Thoracic aorta (tissue), 2 donors: ENCODE data around the gene THRB. TPM values are rescaled to one million over a fixed set of nuclear protein-coding genes. Genes with fewer than 3 reads are reported as not detected.

Source experiments
- ATAC-seq: fragments of 150-250 bp; one replicate; pipeline ENCODE4 v1.8.0; 2017; ENCODE audit warnings: low read depth; ENCODE audit not compliant: insufficient number of reproducible peaks, low FRiP score
- DNase-seq: peaks from one replicate; pipeline ENCODE4 v3.0.0-alpha.2; 2020; ENCODE audit warnings: low spot score
- H3K27ac ChIP-seq, 2 donors: fragments of 200-600 bp; sonication (generic); 1 replicate in 1 of 2; 2 replicates in 1 of 2; pipeline ENCODE4 v1.5.1; 2016; ENCODE audit warnings: mild to moderate bottlenecking in 2 of 2, moderate library complexity in 2 of 2
- H3K27me3 ChIP-seq: fragments of 200-600 bp; sonication (generic); replicated peaks from 2 replicates; pipeline ENCODE4 v1.6.0; 2016; ENCODE audit warnings: mild to moderate bottlenecking; ENCODE audit not compliant: insufficient read depth
- H3K36me3 ChIP-seq: fragments of 200-600 bp; sonication (generic); one replicate; pipeline ENCODE4 v1.5.1; 2016
- H3K4me1 ChIP-seq, 2 donors: fragments of 200-600 bp; sonication (generic); 1 replicate in 1 of 2; 2 replicates in 1 of 2; pipeline versions ENCODE4 v1.5.1 to v1.6.0; 2016; ENCODE audit warnings: low read depth in 2 of 2, mild to moderate bottlenecking in 1 of 2; ENCODE audit not compliant: control insufficient read depth in 1 of 2
- H3K4me3 ChIP-seq: fragments of 200-600 bp; sonication (generic); 2 replicates; pipeline ENCODE4 v1.5.1; 2016; ENCODE audit warnings: mild to moderate bottlenecking
- H3K9me3 ChIP-seq: fragments of 200-600 bp; sonication (generic); 2 replicates; pipeline ENCODE4 v1.5.1; 2016
- total RNA-seq, 2 donors: library from RNA; depleted of rRNA; stranded (reverse); fragments of >200 nt; gene quantifications; one replicate each; pipeline versions ENCODE4 v1.1.0 to v1.2.3, GENCODE V29; 2016
- TF ChIP-seq, protein P1 (sequence below): fragments of 200-600 bp; sonication (generic); IDR thresholded peaks from one replicate; pipeline ENCODE4 v1.5.1; 2019; ENCODE audit warnings: antibody characterized with exemption

The THRB gene
- total RNA-seq, 2 donors from 2014 or later: 40.3 to 65.6 TPM

DNA sequence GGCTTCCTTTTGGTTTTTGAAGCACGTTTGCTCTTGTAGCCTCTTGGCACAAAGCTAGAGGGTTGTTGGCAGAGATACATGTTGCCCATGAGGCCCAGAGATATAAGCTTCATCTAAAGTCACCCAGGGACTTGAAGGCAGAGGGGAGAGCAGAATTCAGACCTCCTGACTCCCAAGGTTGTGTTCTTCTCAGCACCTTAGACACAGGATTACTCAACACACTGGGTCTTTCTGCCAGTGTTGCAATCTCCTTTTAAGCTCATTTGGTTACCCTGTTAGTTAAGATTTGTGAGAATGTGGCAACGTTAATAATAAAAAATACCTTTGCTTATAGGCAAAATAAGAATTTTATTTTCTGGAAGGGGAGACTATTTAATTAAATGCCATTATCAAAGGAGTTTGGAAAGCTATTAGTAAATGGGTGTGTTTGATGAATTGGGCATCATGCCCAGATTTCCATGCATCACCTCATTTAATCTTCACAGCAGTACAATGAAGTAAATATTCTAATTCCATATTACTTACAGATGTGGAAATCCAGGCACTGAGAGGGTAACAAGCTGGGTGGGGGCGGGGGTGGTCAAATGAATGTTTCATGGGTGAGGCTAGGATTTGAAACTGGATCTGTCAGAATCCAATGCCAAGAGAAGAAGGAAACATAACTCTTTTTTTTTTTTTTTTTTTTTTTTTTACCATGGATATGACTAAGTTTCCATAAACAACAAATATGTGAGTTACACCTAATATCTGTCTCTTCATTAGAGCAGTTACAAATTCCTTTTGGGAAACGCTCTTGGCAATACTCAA lies 366.2 kb downstream of the THRB start:
- Histone ChIP-seq H3K4me3 (no peak overlapping the region), H3K27ac (peak overlapping the region; percentile 57 to 65), H3K4me1 (peaks cover 16 to 45% of the 10 kb centered on the region in 2 donors), H3K27me3 (no peaks in the 10 kb centered on the region), H3K9me3 (no peaks in the 10 kb centered on the region), H3K36me3 (peaks cover 35% of the 10 kb centered on the region)
- TF ChIP-seq, protein P1, sequence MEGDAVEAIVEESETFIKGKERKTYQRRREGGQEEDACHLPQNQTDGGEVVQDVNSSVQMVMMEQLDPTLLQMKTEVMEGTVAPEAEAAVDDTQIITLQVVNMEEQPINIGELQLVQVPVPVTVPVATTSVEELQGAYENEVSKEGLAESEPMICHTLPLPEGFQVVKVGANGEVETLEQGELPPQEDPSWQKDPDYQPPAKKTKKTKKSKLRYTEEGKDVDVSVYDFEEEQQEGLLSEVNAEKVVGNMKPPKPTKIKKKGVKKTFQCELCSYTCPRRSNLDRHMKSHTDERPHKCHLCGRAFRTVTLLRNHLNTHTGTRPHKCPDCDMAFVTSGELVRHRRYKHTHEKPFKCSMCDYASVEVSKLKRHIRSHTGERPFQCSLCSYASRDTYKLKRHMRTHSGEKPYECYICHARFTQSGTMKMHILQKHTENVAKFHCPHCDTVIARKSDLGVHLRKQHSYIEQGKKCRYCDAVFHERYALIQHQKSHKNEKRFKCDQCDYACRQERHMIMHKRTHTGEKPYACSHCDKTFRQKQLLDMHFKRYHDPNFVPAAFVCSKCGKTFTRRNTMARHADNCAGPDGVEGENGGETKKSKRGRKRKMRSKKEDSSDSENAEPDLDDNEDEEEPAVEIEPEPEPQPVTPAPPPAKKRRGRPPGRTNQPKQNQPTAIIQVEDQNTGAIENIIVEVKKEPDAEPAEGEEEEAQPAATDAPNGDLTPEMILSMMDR: no peak
- ATAC-seq (no peak), DNase-seq (no peak)

DNA sequence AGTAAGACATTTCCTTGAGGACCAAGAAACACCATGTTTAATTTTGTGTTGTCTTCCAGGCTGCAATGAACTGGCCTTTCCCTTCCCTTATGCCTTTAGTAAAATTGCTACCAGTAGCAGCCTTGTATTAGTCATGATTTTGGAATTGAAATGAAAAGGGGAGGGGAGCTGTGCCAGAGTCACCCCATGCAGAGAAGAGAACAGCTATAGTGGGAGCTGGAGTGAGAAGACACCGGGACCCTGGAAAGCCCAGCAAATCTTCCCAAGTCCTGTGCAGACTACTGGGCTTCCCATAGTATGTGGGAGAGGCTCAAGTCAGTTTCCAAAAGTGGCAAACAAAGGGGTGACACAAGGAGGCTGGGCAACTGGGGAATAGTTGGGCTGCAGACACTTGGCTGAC lies 371.1 kb downstream of the THRB start:
- DNase-seq (no peak), ATAC-seq (no peak)
- peaks cover 14 to 49% of the 10 kb centered on the region in 2 donors for H3K4me1 ChIP-seq
- H3K4me3 ChIP-seq: no peak overlapping the region
- no peaks in the 10 kb centered on the region for H3K9me3 ChIP-seq
- H3K27me3 ChIP-seq: no peaks in the 10 kb centered on the region
- TF ChIP-seq, protein P1: no peak
- peaks cover 25% of the 10 kb centered on the region for H3K36me3 ChIP-seq
- H3K27ac ChIP-seq: peak overlapping the region; percentile 56 to 82

DNA sequence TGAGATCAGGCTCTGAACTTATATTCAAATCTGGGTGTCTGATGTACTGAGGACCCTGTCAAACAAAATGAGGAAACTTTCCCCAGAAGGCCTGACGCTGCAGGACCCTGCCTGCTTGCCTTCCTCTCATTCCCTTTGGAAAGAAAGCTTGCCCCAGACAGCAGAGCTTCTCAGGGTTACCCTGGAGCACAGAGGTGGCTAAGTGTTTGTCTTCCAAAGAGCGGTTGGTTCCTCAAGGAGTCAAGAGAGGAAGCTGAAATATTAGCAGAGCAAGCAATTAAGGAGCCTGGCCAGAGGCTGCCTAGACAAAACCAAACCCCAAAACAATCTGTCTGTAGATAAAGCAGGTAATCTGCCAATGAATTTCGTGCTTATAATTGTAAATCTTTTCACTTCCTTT lies 374.2 kb downstream of the THRB start:
- H3K4me3 ChIP-seq: no peak overlapping the region
- ATAC-seq (no peak), DNase-seq (no peak)
- no peaks in the 10 kb centered on the region for H3K27me3 ChIP-seq
- peaks cover 12% of the 10 kb centered on the region for H3K36me3 ChIP-seq
- H3K9me3 ChIP-seq: no peaks in the 10 kb centered on the region
- peaks cover 11 to 34% of the 10 kb centered on the region in 2 donors for H3K4me1 ChIP-seq
- TF ChIP-seq, protein P1: no peak
- H3K27ac ChIP-seq: peak overlapping the region in 1 of 2 donors; percentile 7

DNA sequence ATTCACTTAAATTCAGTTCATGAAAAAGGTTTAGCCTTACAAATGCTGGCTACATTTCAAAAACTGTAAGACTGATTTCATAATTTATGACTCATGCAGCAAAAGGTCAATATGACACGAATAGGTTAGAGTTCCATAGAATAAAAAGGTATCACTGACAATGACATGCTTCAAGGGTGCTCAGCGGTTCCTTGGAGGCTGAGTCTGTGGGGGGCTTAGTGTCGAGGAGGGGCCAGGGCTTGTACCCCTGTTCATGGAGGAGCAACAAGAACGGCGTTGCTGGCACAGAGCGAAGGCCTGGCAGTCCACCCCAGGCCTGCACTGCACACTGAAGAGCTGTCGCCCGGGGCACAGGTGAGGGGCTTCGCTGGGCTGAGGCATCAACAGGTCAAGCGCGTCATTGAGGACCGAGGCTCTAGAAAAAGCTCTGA lies 375.3 kb downstream of the THRB start:
- Histone ChIP-seq H3K36me3 (peaks cover 12% of the 10 kb centered on the region), H3K27me3 (no peaks in the 10 kb centered on the region), H3K4me1 (peaks cover 11 to 24% of the 10 kb centered on the region in 2 donors), H3K27ac (peak overlapping the region in 1 of 2 donors; percentile 23), H3K9me3 (no peaks in the 10 kb centered on the region), H3K4me3 (no peak overlapping the region)
- DNase-seq (no peak), ATAC-seq (no peak)
- TF ChIP-seq, protein P1: no peak

DNA sequence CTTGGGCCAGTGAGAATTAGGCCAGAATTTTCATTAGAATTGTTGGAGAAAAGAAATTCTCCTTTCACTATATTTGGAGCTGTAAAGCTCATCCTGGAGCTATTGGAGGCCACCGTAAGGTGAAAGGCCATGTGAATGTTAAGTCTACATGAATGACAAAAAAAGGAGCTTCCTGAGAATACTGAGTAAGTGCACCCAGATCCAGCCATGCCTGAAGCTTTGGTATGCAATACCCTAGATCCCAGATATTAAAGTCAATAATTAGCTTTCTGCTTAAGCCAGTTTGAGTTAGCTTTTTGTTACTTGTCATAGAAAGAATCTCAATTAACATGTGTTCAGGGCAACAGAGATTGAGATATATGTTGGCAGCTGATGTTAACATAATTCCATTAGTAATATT lies 377.1 kb downstream of the THRB start:
- Histone ChIP-seq H3K36me3 (peaks cover 4% of the 10 kb centered on the region), H3K4me1 (peaks cover 3 to 6% of the 10 kb centered on the region in 2 donors), H3K4me3 (no peak overlapping the region), H3K27ac (no peak overlapping the region), H3K9me3 (no peaks in the 10 kb centered on the region), H3K27me3 (no peaks in the 10 kb centered on the region)
- no peak for ATAC-seq
- TF ChIP-seq, protein P1: no peak
- no peak for DNase-seq
